SKM-1 (cell line): ENCODE results near the gene KIF13A.

Experiments
- DNase-seq: peaks from one replicate; lab custom pipeline; 2025; ENCODE audit not compliant: unreplicated experiment; lab: John Stamatoyannopoulos, UW

Gene KIF13A

DNA sequence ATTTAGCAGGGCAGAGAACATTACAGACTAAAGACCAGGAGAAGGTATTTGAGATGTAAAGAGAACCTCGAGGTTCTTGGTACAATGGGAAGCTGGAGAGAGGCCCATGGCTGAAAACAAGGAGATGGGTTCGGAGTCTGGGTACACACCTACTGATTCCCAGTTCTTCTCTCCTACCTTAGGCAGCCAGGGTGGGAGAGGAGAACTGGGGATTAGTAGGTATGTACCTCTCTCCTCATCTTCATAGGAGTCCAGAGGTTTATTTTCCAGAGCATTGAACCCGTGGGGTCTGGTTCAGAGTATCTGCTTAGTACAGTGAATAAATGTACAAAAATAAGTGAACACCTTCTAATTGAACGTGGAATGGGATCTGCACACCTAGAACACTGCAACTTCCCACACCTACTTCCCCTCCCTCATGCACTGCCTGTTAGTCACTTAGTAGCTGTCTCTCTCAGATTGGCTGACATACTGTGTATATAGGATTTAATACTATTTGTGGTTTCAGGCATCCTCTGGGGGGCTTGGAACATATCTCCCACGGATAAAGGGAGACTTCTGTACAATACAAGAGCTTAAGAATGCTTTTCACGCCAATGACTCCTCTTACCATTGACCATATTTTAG lies 257.2 kb downstream of the KIF13A start:
- DNase-seq: no peak

DNA sequence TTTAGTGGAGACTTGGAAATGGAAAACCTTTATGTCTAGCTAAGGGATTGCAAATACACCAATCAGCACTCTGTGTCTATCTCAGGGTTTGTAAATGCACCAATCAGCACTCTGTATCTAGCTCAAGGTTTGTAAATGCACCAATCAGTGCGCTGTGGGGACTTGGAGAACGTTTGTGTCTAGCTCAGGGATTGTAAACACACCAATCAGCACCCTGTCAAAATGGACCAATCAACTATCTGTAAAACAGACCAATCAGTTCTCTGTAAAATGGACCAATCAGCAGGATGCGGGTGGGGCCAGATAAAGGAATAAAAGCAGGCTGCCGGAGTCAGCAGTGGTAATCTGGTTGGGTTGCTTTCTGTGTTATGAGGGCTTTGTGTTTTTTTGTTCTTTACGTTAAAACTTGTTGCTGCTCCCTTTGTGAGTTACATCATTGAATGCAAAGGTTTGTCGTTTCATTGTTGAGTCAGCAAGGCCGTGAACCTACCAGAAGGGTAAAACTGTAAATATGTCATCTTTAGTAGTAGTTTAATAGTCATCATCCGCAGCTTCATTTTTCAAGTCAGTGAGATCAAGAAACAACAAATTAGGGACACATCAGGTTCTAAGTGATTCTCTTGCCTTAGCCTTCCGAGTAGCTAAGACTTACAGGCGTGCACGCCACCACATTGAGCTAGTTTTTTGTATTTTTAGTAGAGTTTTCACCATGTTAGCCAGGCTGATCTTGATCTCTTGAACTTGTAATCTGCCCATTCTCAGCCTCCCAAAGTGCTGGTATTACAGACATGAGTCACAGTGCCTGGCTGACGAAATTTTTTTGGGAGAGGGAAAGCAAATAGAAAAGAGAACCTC lies 258.0 kb downstream of the KIF13A start:
- no peak for DNase-seq

DNA sequence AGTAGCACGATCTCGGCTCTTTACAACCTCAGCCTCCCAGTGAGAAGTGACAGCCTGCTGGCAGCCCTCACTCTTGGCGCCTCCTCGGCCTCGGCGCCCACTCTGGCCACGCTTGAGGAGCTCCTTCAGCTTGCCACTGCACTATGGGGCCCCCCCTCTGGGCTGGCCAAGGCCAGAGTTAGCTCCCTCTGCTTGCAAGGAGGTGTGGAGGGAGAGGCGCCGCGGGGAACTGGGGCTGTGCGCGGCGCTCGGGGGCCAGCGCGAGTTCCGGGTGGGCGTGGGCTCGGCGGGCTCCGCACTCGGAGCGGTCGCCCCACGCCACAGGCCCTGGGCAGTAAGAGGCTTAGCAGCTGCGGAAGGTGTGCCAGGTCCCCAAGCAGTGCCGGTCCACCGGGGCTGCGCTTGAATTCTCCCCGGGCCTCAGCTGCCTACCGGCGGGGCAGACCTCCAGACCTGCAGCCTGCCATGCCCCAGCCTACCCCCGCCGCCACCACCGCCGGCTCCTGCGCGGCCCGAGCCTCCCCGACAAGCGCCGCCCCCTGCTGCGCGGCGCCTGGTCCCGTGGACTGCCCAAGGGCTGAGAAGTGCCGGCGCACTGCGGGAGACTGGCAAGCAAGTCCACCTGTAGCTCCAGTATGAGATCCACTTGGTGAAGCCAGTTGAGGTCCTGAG lies 258.7 kb downstream of the KIF13A start:
- DNase-seq: no peak

DNA sequence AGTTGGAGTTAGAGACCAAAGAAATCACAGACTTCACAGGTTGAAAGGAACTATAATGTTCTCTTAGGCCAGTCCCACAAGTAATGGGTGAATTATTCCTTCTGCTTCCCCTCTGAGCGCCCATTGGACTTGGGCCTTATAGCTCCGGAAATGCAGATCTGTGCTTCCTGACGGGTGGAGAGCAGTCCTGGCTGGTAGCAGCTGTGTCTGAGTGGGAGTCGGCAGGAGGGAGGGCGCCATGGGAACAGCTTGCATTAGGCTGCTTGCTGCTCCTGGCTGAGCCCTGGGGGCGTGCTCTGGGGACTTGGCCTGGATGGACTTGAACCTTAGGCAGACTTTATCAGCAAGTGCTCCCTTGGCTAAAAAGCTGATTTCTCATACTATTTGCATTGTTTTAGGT lies 262.4 kb downstream of the KIF13A start:
- no peak for DNase-seq

DNA sequence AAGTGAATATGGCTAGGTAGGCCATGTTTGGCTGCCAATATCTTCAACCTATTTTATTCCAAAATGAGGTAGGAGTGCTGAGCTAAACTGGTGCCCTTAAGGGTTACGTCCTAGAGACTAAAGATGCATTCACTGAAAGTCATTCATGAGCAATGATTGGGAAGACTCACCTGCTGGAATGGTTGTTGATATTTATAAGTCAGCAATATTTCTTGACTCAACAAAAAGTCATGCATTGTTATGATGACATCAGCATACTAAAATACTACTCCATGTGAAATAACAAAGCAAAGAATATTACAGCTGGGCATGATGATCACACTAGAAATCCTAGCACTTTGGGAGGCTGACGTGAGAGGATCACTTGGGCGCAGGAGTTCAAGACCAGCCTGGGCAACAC lies 263.1 kb downstream of the KIF13A start:
- DNase-seq: no peak

DNA sequence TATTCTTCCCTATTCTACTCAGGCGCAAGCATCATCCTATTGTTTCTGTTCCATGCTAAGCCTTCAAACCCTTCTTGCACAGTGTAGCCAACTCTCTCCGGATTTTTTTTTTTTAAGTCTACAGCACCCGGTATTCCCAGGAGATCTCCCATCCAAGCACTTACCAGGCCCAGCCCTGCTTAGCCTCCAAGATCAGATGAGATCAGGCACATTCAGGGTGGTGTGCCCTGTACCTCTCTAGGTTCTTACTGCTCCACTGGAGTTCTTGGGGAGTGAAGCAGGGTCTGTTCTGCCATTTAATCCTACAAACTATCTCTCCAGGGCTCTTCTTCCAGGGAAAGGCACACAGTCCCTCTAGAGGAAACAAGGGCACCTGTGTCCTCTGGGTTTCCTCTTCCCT lies 265.8 kb downstream of the KIF13A start:
- no peak for DNase-seq

DNA sequence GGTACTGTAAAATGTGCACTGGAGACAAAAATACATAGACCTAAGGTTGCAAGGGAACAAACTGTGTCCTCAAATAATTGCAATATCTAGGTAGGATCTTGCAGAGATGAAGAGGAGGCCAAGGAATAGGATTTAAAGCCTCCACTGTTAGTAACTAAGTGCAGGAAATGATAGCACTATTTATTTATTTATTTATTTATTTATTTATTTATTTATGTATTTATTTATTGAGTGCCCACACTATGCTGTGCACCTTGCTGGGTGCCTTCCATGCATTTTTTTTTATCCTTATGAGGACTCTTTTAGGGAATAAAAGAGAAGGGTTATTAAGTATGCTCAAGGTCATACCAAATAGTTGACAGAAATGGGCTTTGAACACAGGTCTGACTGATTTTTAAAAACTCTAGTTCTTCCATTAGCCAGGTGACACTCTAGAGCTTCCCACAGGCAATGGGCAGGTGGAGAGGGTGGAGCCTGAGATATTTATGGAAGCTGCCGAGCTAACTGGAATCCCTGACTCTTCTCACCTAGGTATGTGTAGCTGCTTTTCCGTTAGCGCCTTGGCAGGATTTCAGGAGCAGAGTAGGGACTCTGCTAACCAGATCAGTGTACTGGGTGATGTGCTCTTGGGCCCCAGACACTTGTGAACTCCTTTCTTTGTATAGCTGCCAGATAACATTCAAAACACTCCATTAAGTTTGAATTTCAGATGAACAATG lies 268.0 kb downstream of the KIF13A start:
- DNase-seq: no peak

DNA sequence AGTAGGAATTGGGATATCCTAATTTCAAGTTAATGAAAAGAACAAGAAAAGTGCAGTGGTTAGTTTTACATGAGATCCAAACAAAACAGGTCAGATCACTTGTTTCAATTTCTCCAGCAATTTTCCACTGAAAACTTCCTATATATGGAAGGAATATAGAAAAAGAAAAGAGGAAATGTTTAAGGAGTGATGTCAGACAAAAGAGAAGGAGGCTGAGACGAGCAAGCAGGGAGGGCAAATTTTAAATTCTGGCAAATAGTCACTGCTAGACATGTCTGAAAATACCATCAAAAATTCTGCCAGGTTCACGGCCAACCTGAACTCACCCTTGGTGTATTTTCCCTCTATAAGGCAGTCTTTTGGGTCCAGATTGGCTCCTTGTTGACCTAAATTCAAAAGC lies 271.2 kb downstream of the KIF13A start:
- DNase-seq: no peak

DNA sequence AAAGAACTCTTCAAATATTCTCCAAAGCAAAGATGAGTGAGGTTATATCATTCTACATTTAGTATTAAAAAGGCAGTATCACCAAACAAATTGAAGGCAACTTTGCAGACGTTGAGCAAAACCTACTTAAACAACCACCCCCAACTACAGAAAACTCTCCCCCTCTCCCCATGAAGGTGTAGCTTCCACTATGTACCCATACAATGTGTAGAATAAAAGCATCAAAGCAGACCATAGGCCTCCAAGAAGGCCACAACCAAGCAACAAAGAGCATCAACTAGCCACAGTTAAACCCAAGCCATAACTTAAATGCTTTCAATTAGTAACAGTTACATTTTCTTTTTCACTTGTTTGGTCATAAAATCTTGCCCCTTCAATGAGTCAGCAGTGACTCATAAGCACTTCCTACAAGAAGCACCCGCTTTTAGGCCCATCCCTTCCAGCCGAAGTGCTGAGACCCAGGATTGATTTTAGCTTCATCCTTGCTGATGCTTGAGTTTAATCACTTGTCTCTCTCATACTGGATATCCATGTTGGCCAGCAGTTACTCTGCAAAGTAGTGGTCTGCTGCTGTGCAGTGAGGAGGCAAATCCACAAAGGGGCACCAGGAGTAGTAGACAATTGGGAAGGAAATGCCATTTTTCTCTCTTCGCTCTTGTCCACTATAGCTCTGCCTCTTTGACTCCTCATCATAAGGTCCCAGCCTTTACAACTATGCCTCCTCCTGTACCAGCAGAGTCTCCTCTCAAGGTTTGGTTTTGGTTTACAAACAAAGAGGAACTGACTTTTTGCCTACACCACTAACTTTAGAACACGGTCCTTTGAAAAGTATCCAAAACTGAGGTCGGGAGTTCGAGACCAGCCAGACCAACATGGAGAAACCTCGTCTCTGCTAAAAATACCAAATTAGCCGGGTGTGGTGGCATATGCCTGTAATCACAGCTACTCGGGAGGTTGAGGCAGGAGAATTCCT lies 272.3 kb downstream of the KIF13A start:
- DNase-seq: no peak

DNA sequence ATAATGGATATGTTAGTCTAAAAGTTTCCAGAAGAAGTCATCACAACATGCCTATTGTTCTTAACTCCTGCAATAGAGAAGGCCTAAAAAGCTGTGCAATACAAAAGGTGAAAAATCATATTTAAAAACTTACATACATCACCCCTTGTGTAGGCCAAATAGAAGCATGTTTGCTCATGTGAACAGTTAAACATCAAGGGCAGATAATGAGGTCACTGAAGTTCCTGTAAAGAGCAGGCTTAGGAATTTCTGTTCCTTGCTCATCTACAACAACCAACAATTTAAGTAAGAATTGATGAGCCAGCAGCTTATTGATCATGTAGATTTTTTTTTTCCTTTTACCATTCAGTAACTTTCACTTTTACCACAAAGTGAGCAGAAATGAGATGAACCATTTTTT lies 273.3 kb downstream of the KIF13A start:
- no peak for DNase-seq

DNA sequence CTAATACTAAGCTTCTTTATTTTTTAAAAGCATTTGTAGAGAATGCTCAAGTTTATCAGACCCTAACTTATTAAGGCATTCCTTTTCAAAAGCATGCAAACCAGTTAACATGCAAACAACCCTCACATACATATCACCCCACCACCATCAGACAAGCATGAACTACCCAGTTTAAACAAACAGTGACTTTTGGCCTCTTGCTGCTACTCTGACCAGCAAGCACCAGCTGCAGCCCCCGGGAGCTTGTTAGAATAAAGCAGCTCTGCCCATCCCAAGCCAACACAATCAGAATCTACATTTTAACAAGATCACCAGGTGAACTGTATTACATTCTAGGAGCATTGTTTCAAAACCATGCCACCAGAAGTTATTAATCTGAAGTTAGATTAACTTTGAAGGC lies 274.9 kb downstream of the KIF13A start:
- no peak for DNase-seq

DNA sequence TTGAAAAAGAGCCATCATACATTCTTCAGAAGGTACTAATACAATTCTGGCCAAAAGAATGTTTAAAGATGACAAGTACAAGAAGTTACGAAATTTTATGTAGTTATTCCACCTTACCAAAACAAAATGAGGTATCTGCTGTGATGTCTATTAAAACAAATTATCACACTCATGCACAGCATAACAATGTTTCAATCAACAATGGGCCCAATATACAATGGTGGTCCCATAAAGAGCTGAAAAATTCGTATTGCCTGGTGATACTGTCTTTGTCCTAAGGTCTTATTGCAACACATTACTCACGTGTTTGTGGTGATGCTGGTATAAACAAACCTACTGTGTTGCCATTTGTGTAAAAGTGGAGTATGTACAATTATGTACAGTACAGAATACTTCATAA lies 277.1 kb downstream of the KIF13A start:
- DNase-seq: no peak

DNA sequence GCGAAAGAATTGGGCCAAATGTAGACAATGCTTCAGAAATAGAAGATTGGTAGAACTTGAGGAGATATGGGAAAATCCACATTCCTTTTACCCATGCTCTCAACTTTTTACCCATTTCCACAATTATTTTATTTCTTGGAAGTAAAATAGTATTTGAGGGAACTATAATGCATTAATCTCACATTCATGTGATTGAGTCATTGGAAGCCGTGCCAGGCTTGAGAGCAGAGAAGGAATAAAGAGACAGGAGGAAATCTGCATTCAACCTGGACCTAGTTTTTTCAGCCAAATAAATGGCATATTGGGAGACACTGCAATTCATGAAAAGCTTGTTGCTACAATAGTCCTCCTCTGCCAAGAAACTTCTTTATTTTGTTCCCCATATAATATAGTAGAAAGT lies 278.0 kb downstream of the KIF13A start:
- no peak for DNase-seq
